Cardiac fibroblast (primary cell): Measurements from ENCODE around the gene TIMM10.

Source experiments
- DNase-seq, 2 donors: peaks; one replicate each; pipeline versions ENCODE4 v3.0.0 to v3.0.0-alpha.2; 2010; ENCODE audit warnings: low read depth in 2 of 2
- H3K4me3 ChIP-seq, 2 donors: replicated peaks in 1 of 2; 1 replicate in 1 of 2; 2 replicates in 1 of 2; pipeline ENCODE4 v1.5.1; 2011; ENCODE audit warnings: low read depth in 2 of 2, low read length in 2 of 2, mild to moderate bottlenecking in 2 of 2, moderate library complexity in 1 of 2
- TF ChIP-seq, protein P1 (sequence below): IDR thresholded peaks from one replicate; pipeline ENCODE4 v1.5.1; 2011; ENCODE audit warnings: low read depth, mild to moderate bottlenecking, low read length, inconsistent platforms

Gene TIMM10, protein sequence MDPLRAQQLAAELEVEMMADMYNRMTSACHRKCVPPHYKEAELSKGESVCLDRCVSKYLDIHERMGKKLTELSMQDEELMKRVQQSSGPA

DNA sequence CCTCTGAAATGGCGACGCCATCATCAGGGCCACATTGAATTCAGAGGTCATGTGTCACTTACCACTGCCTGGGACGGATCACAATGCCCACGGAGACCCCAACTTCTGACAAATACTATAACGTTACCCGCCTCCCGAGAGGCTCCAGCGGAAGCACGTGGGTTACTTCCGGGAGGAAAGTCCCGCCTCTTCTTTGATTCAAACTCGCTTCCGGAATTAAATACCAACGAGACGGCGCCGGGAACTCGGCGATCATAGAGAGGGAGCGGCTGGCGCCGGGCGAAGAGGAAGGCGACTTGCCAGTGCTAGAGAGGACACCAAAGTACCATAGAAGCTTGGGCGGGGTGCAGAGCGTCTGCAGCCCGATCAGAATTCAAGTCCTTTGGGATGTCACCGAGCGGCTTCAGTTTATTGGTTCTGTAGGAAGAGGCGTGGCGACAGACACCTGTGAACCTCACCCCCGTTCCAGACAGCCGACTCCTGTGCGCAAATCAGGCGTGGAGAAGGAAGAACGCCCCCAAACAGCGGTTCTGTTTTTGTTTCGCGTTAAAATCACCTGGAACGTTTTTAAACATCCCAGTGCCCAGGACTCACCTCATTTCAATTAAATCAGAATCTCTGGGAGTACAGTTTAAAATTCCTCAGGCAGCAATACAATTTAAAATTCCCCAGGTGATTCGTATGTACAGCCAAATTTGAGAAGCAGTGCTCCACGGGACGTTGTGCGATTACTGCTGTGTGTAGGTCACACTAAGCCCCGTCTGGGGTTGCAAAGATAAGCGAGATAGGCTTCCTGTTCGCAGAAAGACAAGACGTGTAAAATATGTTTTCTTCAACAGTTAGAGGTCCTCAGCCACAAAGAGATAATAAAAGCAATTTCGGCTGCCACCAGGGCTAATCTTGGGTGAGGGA is at the start of gene TIMM10:
TSS of gene TIMM10 (minus strand) at position 159 of the 912 bp plus-strand sequence. CDS start 565 bp downstream, outside the sequence.
- H3K4me3 ChIP-seq = peak within 1 kb of the TSS; percentile 66 to 88
- DNase-seq = peak; percentile 97
- TF ChIP-seq, protein P1, sequence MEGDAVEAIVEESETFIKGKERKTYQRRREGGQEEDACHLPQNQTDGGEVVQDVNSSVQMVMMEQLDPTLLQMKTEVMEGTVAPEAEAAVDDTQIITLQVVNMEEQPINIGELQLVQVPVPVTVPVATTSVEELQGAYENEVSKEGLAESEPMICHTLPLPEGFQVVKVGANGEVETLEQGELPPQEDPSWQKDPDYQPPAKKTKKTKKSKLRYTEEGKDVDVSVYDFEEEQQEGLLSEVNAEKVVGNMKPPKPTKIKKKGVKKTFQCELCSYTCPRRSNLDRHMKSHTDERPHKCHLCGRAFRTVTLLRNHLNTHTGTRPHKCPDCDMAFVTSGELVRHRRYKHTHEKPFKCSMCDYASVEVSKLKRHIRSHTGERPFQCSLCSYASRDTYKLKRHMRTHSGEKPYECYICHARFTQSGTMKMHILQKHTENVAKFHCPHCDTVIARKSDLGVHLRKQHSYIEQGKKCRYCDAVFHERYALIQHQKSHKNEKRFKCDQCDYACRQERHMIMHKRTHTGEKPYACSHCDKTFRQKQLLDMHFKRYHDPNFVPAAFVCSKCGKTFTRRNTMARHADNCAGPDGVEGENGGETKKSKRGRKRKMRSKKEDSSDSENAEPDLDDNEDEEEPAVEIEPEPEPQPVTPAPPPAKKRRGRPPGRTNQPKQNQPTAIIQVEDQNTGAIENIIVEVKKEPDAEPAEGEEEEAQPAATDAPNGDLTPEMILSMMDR = no peak

DNA sequence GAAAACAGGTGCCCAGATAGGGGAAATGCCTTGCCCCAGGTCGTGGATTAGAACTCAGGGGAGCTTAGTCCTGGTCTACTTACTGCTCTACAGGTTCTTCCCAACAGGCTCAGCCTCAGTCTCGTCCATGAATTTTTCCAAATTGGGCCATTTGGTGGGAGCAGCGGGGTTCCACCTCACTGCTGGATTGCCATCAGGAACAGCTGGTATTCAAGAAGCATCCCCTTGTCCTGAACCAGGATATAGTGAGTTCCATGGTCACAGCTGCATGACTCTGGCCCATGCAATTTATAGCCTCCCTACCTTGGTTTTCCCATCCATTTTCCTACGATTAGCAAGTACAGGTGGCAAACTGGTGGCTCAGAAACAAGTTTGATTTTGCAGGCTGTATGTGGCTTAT is 43.5 kb upstream of the TIMM10 start:
- no peak overlapping the region for H3K4me3 ChIP-seq
- TF ChIP-seq, protein P1 = no peak
- no peak for DNase-seq

DNA sequence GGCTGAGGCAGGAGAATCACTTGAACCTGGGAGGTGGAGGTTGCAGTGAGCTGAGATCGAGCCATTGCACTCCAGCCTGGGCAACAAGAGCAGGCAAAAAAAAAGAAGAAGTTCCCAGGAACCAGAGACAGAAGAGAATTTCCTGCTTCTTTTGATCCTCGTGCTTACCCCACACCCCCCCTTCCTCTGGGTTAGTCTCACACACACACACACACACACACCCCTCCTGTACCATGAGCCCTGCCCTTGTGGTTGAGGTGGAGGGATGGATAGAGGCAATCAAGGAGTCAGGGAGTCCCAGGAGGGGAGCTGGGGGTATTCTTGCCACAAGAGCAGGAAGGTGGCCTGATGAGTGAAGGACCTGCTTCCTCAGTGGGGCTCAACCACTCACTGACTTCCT is 41.1 kb upstream of the TIMM10 start:
- TF ChIP-seq, protein P1 = no peak
- DNase-seq = no peak
- H3K4me3 ChIP-seq = no peak overlapping the region

DNA sequence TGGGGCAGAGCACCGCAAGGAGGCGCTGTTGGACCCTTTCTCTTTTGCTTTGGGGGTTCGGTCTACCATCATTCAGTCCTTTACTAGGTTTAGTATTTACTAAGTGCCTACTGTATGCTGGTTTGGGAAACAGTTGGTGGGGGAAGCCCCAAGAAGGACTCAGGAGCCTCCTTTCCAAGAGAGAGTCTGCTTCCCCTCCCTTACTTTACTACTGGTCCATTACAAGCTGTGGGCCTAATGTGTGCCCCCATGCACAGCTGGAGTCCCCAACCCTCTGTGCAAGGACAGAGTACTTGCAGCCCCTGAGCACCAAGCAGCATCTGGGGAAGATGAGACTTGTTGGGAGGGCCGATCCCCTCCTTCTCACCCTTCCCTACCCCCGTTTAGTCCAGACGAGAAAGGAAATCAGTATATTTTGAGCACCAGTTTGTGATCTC is 37.8 kb upstream of the TIMM10 start:
- peak overlapping the region; percentile 88 to 92 for H3K4me3 ChIP-seq
- peak; percentile 82 to 83 for DNase-seq
- TF ChIP-seq, protein P1 = peak; percentile 98

DNA sequence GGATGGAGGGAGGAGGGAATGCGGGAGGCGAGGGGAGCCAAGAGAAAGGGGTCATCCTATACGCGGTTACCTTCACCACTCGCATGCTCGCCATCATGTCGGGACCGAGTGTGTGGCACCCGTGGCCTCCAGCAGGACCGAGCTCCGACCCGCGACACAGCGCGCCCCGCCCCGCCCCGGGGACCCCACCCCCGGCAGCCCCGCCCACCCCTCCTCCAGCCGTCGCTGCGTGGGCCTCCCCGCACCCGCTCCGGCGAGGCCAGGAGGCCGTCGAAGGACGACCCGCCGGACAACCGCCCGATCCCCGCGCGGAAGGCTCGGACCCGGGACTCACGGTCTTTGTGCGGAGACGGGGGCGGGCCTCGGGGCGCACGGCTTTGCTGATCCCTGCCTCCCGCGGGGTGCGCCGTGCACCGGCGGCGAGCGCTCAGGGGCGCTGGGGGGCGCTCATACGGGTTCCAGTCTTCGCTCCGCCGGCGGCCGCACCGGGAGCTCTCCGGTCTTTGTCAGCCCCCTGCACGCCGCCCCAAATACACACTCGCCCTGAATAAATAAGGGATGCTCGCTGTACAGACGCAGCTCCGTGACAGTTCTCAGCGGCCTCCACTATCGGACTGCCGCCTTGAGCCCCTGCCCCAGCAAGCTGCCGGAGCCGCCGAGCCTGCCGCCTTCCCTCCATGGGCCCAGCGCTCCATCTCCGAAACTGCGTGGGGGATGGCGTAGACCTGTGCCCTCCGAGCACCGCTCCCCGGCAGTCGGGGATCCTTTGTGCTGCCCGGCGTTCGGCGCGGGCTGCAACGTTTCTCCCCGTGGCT is 37.2 kb upstream of the TIMM10 start, which contains the start of gene UBE2L6:
TSS of gene UBE2L6 (minus strand) at position 158 of the 815 bp plus-strand sequence. CDS start at position 97, 61 bp downstream.
- TF ChIP-seq, protein P1 = no peak
- peak within 1 kb of the TSS; percentile 88 to 92 for H3K4me3 ChIP-seq
- DNase-seq = peak in 1 of 2 donors; percentile 38

DNA sequence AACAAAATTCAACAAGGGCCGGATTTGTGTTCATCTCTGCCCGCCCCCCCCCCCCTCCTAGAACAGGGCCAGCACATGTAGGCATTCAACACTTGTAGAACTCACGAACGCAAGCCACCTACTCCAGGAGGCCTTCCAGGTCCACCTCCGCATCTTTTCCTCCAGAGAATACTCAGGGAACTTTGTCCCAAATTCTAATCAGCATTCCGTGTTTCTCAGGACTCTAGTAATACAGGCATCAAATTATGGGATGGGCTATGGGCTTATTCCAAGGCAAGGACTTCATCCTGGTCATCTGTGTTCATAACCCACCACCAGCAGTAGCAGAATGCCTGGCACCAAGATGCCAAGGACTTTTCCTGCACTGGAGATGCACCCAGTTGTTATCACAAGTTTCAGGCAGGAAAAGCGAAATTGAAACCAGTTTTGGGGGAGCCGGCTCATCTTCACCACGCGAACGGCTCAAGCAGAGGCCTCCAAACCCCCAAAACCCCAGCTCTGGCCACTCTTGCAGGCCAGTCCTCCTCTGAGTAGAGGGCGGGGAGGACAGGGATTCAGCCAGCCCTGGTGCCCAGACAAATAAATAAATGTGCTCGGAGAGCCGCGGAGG is 36.5 kb upstream of the TIMM10 start:
- TF ChIP-seq, protein P1 = no peak
- H3K4me3 ChIP-seq = peak overlapping the region; percentile 88 to 92
- peak; percentile 13 to 15 for DNase-seq
